DOHH2 (cell line): ENCODE results near the gene RMND5A.

ENCODE experiments used
- H3F3A ChIP-seq: fragments of 200-600 bp; sonication (generic), shearing (Covaris generic); 2 replicates; pipeline ENCODE4 v1.6.0; 2016; ENCODE audit warnings: antibody characterized with exemption, mild to moderate bottlenecking; ENCODE audit not compliant: control insufficient read depth, insufficient read depth
- H3K27ac ChIP-seq: fragments of 200-600 bp; sonication (generic); 2 replicates; pipeline ENCODE4 v1.5.1; 2014; ENCODE audit warnings: low read depth, mild to moderate bottlenecking, low read length, moderate library complexity
- H3K27me3 ChIP-seq: fragments of 200-600 bp; sonication (generic); 2 replicates; pipeline ENCODE4 v1.6.1; 2014; ENCODE audit warnings: mild to moderate bottlenecking, low read length, mixed read lengths; ENCODE audit not compliant: control insufficient read depth
- H3K36me3 ChIP-seq: fragments of 200-600 bp; sonication (generic); 2 replicates; pipeline ENCODE4 v1.6.1; 2014; ENCODE audit warnings: mild to moderate bottlenecking, low read length, moderate library complexity, mixed read lengths; ENCODE audit not compliant: control insufficient read depth
- H3K4me1 ChIP-seq: fragments of 200-600 bp; sonication (generic); 2 replicates; pipeline ENCODE4 v1.6.1; 2014; ENCODE audit warnings: mild to moderate bottlenecking, low read length, mixed read lengths; ENCODE audit not compliant: control insufficient read depth
- H3K4me2 ChIP-seq: fragments of 200-600 bp; sonication (generic); 2 replicates; pipeline ENCODE4 v1.6.0; 2014; ENCODE audit warnings: mild to moderate bottlenecking, low read length, moderate library complexity
- H3K4me3 ChIP-seq: fragments of 200-600 bp; sonication (generic); 2 replicates; pipeline ENCODE4 v1.5.1; 2014; ENCODE audit warnings: mild to moderate bottlenecking, low read length, mixed read lengths
- H3K79me2 ChIP-seq: fragments of 200-600 bp; sonication (generic); 2 replicates; pipeline ENCODE4 v1.6.1; 2014; ENCODE audit warnings: mild to moderate bottlenecking, low read length, mixed read lengths; ENCODE audit not compliant: control insufficient read depth
- H3K9me2 ChIP-seq: fragments of 200-600 bp; sonication (generic); replicated peaks from 2 replicates; pipeline ENCODE4 v1.6.1; 2014; ENCODE audit warnings: mild to moderate bottlenecking, low read length, mixed read lengths; ENCODE audit not compliant: control insufficient read depth
- H3K9me3 ChIP-seq: fragments of 200-600 bp; sonication (generic); 2 replicates; pipeline ENCODE4 v1.6.1; 2014; ENCODE audit warnings: antibody characterized with exemption, low read length, mixed read lengths; ENCODE audit not compliant: control insufficient read depth, insufficient read depth
- H4K20me1 ChIP-seq: fragments of 200-600 bp; sonication (generic); 2 replicates; pipeline ENCODE4 v1.6.0; 2014; ENCODE audit warnings: low read depth, mild to moderate bottlenecking, antibody characterized with exemption, low read length, moderate library complexity; ENCODE audit not compliant: control insufficient read depth, insufficient read depth
- EZH2phosphoT487 ChIP-seq: fragments of 200-600 bp; sonication (generic); IDR thresholded peaks from 2 replicates; pipeline ENCODE4 v1.6.1; 2017; ENCODE audit warnings: borderline replicate concordance, mild to moderate bottlenecking, antibody characterized with exemption, low read length, moderate library complexity, mixed read lengths
- TF ChIP-seq, protein P1 (sequence below): fragments of 200-600 bp; sonication (generic); IDR thresholded peaks from one replicate; pipeline ENCODE4 v1.5.1; 2014; ENCODE audit warnings: antibody characterized with exemption, mild to moderate bottlenecking, low read depth, low read length; ENCODE audit not compliant: poor library complexity, severe bottlenecking

The RMND5A gene

DNA sequence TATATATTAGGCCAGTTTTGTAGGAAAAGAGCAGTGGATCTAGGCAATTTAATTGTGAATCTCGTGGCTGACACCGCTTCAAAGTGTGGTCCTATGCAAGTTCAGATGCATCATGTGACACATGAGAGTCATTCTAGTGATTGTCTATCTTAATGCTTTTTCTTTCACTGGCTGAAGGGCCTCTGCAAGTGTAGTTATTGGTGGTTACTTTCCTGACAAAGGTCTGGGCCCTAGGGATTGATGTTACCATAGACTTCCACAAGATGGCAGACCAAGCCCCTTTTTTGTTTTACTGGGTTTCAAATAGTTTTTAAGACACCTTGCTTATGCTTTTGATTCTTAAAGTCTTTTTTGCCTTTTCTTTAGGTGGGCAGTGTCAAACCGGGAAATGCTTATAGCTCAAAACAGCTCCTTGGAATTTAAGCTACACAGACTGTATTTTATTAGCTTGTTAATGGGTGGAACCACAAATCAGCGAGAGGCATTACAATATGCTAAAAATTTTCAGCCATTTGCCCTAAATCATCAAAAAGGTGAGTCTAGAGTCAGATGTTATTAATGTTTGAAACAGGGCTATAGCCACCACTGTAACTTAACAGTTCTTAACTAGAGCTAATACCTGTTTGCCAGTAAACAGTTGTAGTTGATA, 44.7 kb downstream of the RMND5A start:
- Histone ChIP-seq H3K9me2 (no peaks in the 10 kb centered on the region), H3K4me1 (no peaks in the 10 kb centered on the region), H4K20me1 (peaks cover 4% of the 10 kb centered on the region; the same call in 1 of the 2 replicates), H3K4me3 (no peak overlapping the region), H3K36me3 (peaks cover 57% of the 10 kb centered on the region), H3F3A (peaks cover 10% of the 10 kb centered on the region), H3K79me2 (peaks cover 30% of the 10 kb centered on the region), H3K9me3 (no peaks in the 10 kb centered on the region), H3K27me3 (no peaks in the 10 kb centered on the region), H3K27ac (no peak overlapping the region), H3K4me2 (no peak overlapping the region)
- no peak for TF ChIP-seq EZH2phosphoT487
- TF ChIP-seq, protein P1, sequence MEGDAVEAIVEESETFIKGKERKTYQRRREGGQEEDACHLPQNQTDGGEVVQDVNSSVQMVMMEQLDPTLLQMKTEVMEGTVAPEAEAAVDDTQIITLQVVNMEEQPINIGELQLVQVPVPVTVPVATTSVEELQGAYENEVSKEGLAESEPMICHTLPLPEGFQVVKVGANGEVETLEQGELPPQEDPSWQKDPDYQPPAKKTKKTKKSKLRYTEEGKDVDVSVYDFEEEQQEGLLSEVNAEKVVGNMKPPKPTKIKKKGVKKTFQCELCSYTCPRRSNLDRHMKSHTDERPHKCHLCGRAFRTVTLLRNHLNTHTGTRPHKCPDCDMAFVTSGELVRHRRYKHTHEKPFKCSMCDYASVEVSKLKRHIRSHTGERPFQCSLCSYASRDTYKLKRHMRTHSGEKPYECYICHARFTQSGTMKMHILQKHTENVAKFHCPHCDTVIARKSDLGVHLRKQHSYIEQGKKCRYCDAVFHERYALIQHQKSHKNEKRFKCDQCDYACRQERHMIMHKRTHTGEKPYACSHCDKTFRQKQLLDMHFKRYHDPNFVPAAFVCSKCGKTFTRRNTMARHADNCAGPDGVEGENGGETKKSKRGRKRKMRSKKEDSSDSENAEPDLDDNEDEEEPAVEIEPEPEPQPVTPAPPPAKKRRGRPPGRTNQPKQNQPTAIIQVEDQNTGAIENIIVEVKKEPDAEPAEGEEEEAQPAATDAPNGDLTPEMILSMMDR, result peak; percentile 57

DNA sequence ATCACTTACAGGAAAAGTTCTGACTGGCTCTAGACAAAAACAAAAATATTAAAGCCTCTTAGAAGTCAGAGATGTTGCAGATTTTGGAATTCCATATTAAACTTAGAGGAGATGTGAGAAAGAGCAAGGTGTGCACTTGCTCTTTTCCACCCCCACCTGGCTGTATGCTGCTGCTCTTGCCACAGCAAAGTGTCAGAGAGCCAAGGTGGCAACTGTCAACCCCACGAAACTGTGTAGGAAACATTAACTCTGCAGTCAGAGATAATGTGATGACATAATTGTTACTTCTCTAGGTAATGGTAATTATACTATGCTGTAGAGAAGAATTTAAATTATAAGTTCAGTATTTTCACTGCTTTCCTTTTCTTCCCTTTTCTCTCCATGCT, 45.2 kb downstream of the RMND5A start:
- Histone ChIP-seq H3K79me2 (peaks cover 28% of the 10 kb centered on the region), H3F3A (peaks cover 10% of the 10 kb centered on the region), H3K27ac (no peak overlapping the region), H3K9me3 (no peaks in the 10 kb centered on the region), H3K4me2 (no peak overlapping the region), H3K27me3 (no peaks in the 10 kb centered on the region), H3K36me3 (peaks cover 59% of the 10 kb centered on the region), H4K20me1 (peaks cover 4% of the 10 kb centered on the region; the same call in 1 of the 2 replicates), H3K4me3 (no peak overlapping the region), H3K4me1 (no peaks in the 10 kb centered on the region), H3K9me2 (no peaks in the 10 kb centered on the region)
- TF ChIP-seq, protein P1, result no peak
- no peak for TF ChIP-seq EZH2phosphoT487

DNA sequence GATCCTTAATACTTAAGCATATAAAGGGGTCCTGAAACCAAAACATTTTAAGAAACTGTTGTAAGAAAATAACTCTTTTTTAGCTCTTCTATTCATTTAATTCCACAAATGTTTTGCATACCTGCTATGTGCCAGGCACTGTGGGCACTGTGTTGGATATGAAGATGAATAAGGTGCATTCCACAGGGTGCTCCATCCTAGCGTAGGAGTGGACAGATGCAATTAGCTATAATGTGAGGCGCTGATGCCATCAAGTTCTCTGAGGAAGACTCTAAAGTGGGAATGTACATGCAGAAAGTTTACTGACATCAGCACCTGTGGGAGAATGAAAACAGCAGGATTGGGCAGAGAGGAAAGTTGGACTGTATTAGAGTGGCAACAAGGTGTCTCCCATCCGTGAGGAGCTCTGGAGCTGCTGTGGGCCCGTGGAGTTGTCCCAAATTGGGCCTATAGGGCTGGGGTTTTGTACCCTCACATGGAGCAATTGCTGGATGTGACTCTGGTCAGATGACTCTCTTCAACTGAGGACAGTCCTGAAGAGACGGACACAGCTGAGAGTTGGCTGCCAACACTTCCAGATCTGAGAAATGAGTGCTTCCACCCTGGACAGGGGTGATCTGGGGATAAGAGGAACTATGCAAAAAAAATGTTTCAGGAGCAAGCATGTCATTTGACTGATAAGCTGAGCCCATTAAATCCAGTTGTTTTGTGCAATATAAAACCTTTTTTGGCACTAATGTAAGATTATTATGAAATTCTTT, 48.3 kb downstream of the RMND5A start:
- TF ChIP-seq EZH2phosphoT487, result no peak
- TF ChIP-seq, protein P1, result no peak
- H3K79me2 ChIP-seq, result peaks cover 11% of the 10 kb centered on the region
- H3K27me3 ChIP-seq, result no peaks in the 10 kb centered on the region
- H3K36me3 ChIP-seq, result peaks cover 78% of the 10 kb centered on the region
- H3K9me2 ChIP-seq, result no peaks in the 10 kb centered on the region
- no peaks in the 10 kb centered on the region for H3K4me1 ChIP-seq
- H3K27ac ChIP-seq, result no peak overlapping the region
- H3K4me3 ChIP-seq, result no peak overlapping the region
- no peak overlapping the region for H3K4me2 ChIP-seq
- H3K9me3 ChIP-seq, result no peaks in the 10 kb centered on the region
- peaks cover 4% of the 10 kb centered on the region; the same call in 1 of the 2 replicates for H4K20me1 ChIP-seq
- H3F3A ChIP-seq, result peaks cover 10% of the 10 kb centered on the region
